GM19467 (cell line): Measurements from ENCODE around the gene RPL18A.

Source experiments
- ATAC-seq: cut with Tn5 transposase; IDR thresholded peaks from one replicate; pipeline ENCODE4 v1.9.1; 2021; ENCODE audit warnings: mild to moderate bottlenecking, moderate library complexity; ENCODE audit not compliant: unreplicated experiment

Gene RPL18A

GRCh38 chr19:17859533-17860330 lies at the start of gene RPL18A:
Gene RPL18A, plus strand, starts transcription at chr19:17859910. Its CDS starts 47 bp downstream, at chr19:17859957.
- ATAC-seq = peak; percentile 93

DNA sequence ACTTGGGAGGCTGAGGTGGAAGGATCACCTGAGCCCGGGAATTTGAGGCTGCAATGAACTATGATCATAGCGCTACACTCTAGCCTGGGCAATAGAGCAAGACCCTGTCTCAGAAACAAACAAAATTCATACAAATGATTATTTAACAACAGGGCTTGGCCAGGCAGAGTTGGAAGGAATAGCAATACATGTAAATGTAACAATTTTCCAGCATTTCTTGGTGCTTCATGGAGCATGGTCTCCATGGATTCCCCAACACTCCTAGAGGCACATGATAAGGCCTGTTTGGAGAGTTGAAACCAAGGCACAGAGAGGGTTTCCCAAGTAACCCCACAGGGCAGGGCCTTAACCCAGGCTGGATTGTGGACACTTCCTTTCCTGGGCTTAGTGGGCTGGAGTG lies 48.6 kb upstream of the RPL18A start:
- ATAC-seq = no peak

DNA sequence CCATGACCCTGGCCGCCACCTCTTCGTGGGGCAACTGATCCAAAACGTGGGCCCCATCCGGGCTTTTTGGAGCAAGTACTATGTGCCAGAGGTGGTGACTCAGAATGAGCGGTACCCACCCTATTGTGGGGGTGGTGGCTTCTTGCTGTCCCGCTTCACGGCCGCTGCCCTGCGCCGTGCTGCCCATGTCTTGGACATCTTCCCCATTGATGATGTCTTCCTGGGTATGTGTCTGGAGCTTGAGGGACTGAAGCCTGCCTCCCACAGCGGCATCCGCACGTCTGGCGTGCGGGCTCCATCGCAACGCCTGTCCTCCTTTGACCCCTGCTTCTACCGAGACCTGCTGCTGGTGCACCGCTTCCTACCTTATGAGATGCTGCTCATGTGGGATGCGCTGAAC lies 48.0 kb upstream of the RPL18A start:
- ATAC-seq = no peak

GRCh38 chr19:17812099-17812498 lies 47.6 kb upstream of the RPL18A start:
- no peak for ATAC-seq

GRCh38 chr19:17817668-17818363 lies 41.9 kb upstream of the RPL18A start:
- ATAC-seq = no peak

DNA sequence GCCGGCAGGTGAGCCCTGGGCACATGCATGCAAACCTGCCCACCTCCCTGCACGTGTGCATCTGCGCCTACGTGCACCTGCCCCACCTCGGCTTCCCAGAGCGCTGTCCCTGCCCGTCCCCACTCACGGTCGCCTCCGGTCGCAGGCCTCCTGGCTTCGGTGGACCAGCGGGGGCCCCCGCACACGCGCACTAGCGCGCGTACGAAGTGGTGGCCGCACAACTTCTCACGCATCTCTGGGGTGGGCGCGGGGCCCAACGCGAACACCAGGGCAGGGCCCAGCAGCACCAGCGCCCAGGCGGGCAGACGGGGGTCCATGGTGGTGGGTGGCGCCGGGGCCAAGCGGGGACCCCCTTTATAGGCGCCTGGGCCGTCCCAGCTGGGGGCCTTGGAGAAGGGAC lies 38.5 kb upstream of the RPL18A start, which contains the start of gene INSL3:
INSL3 (minus strand) TSS at position 330 of the 400 bp plus-strand sequence; CDS start at position 317, 13 bp downstream.
- no peak for ATAC-seq

GRCh38 chr19:17824339-17824738 lies 35.4 kb upstream of the RPL18A start:
- no peak for ATAC-seq

GRCh38 chr19:17826508-17827056 lies 33.1 kb upstream of the RPL18A start:
- no peak for ATAC-seq

DNA sequence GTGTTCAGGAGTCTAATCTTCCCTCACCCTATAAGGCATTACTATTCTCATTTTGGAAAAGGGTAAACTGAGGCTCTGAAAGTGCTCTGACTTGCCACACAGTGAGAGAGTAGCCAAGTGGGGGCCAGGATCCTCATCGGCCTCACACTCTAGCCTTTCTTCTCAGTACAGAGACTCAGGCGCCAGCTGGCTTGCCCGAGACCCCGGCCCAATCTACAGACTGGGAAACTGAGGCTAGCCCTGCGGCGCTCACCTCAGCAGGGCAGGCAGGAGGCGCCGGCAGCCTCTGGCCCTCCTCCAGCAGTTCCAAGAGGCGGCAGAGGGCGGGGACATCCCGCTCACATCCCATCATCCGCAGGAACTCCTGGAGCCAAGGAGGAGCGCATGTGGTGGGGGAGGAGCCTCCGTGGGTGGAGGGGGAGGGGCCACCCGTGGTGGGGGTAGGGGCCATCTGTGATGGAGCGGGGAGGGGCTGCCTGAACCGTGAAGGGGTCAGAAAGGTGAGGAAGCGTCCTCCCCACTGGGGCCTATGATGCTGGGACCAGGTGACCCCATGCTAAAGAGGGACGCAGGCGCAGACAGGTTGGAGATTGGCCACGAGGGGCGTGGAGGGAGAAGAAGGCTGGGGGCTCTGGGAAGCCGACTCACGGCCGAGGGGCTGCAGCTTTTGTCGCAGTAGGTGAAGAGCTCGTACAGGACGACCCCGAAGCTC lies 29.7 kb upstream of the RPL18A start:
- no peak for ATAC-seq

GRCh38 chr19:17830567-17831418 lies 28.9 kb upstream of the RPL18A start:
- ATAC-seq = no peak

GRCh38 chr19:17831419-17831888 lies 28.3 kb upstream of the RPL18A start:
- no peak for ATAC-seq

GRCh38 chr19:17832443-17833208 lies 27.1 kb upstream of the RPL18A start:
- no peak for ATAC-seq

- no peak for ATAC-seq
These were observed 25.1 kb upstream of the RPL18A start for GRCh38 chr19:17834350-17835181.

- ATAC-seq = no peak
These were observed 24.3 kb upstream of the RPL18A start for GRCh38 chr19:17835182-17836006.

DNA sequence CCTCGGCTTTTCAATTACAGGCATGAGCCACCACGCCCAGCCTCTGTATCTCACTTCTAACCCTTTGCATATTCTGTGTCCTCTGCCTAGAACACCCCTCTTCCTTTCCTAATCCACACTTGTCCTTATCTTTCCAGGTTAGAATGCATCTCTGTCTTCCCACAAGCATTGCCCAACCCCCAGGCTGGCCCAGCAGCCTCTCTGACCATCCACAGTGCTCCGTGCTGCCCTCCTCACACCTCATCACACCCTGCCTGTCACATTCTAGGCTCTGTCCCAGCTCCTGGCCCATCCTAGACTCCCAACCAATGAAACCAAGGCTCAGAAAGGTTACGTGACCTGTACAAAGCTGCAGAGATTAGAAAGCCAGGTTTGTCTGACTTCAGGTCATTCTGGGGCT lies 23.2 kb upstream of the RPL18A start:
- ATAC-seq = no peak

DNA sequence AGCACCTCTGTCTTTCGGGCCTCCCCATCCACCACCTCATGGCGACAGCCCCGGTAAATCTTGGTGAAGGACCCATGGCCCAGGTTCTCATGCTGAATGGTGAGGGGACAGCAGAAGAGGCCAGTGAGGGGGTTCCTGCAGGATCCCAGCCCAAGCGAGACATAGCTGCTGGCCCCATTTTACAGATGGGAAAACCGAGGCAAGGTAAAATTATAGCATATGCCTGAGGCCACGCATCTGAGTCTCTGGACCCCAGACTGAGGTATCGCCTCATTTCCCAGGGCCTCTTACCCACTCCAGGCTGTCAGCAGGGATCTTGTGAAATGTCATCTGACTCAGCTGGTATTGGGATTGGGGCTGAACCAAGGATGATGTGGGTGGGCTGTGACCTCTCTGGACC lies 21.7 kb upstream of the RPL18A start:
- ATAC-seq = no peak

DNA sequence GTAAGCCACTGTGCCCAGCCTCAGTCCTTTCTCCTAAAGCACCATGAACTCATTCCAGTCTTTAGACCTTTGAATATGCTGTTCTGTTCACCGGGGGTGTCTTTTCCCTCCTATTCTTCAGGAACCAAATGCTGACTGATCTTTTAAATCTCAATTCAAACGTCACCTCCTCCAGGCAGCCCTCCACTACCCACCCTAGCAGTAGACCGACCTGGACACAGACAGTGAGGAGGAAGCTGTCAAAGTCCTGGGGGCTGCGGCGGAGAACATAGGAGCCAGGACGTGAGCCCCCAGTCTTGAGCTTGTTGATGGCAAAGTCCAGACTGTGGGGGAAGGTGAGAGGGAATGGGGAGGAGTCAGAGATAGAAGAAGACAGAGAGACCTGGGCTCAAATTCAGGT lies 19.7 kb upstream of the RPL18A start:
- no peak for ATAC-seq

- no peak for ATAC-seq
These were observed 18.3 kb upstream of the RPL18A start for GRCh38 chr19:17841371-17841809.
